HEK293 (cell line): Measurements from ENCODE around the gene GAPVD1.

Experiments used
- CTCF ChIA-PET: fragments of 350-600 bp; formaldehyde crosslinking; extraction: SDS; loops from one replicate; lab custom pipeline; 2021; ENCODE audit warnings: antibody characterized with exemption; lab: Yijun Ruan, JAX
- POLR2A ChIA-PET: fragments of 300-600 bp; formaldehyde crosslinking; extraction: SDS; loops from one replicate; lab custom pipeline; 2020; ENCODE audit warnings: antibody characterized with exemption, inconsistent platforms; lab: Yijun Ruan, JAX
- H3K27ac ChIP-seq: fragments of 200-500 bp; sonication (Bioruptor generic); 2 replicates; pipeline ENCODE4 v1.5.1; 2014; ENCODE audit warnings: low read depth, low read length, control low read depth, inconsistent platforms; ENCODE audit errors: extremely low read depth
- H3K36me3 ChIP-seq, 2 experiments: fragments of 200-500 bp in 1 of 2; sonication (Bioruptor generic) in 1 of 2; 1 replicate in 1 of 2; 2 replicates in 1 of 2; pipeline ENCODE4 v1.5.1; 2014 to 2017; ENCODE audit warnings: inconsistent platforms in 2 of 2, low read length in 2 of 2; ENCODE audit not compliant: control insufficient read depth in 2 of 2, insufficient read depth in 1 of 2
- H3K4me1 ChIP-seq: fragments of 200-500 bp; sonication (Bioruptor generic); 2 replicates; pipeline ENCODE4 v1.5.1; 2014; ENCODE audit warnings: mild to moderate bottlenecking, low read length, inconsistent platforms; ENCODE audit not compliant: control insufficient read depth, insufficient read depth
- H3K4me3 ChIP-seq: 2 replicates; pipeline ENCODE4 v1.5.1; 2011; ENCODE audit warnings: low read depth, mild to moderate bottlenecking, control low read depth, low read length, moderate library complexity
- H3K9me3 ChIP-seq: fragments of 200-500 bp; sonication (Bioruptor generic); 2 replicates; pipeline ENCODE4 v1.5.1; 2014; ENCODE audit warnings: low read depth, low read length, inconsistent platforms; ENCODE audit not compliant: control insufficient read depth, insufficient read depth
- KLF7 ChIP-seq: fragments of 450-650 bp; formaldehyde crosslinking; IDR thresholded peaks from 2 replicates; pipeline ENCODE4 v1.5.1; 2016; ENCODE audit warnings: missing biosample characterization, missing genetic modification characterization, borderline replicate concordance
- OSR2 ChIP-seq: fragments of 450-650 bp; formaldehyde crosslinking; IDR thresholded peaks from 2 replicates; pipeline ENCODE4 v1.5.1; 2016; ENCODE audit warnings: missing biosample characterization, missing genetic modification characterization
- SETDB1 ChIP-seq: IDR thresholded peaks from one replicate; pipeline ENCODE4 v1.6.1; 2017; ENCODE audit warnings: mild to moderate bottlenecking, low read length, moderate library complexity, mixed read lengths; ENCODE audit not compliant: insufficient read length
- SP7 ChIP-seq: fragments of 450-650 bp; formaldehyde crosslinking; IDR thresholded peaks from 2 replicates; pipeline ENCODE4 v1.5.1; 2016; ENCODE audit warnings: missing biosample characterization, missing genetic modification characterization
- ZBTB48 ChIP-seq: fragments of 450-650 bp; formaldehyde crosslinking; IDR thresholded peaks from 2 replicates; pipeline ENCODE4 v1.5.1; 2016; ENCODE audit warnings: missing biosample characterization, missing genetic modification characterization
- ZFHX2 ChIP-seq: fragments of 450-650 bp; formaldehyde crosslinking; conservative IDR thresholded peaks from 2 replicates; pipeline ENCODE4 v1.5.1; 2016; ENCODE audit warnings: missing biosample characterization, missing genetic modification characterization
- ZNF133 ChIP-seq: fragments of 450-650 bp; formaldehyde crosslinking; IDR thresholded peaks from 2 replicates; pipeline ENCODE4 v1.5.1; 2016; ENCODE audit warnings: missing biosample characterization, missing genetic modification characterization
- ZNF19 ChIP-seq: fragments of 450-650 bp; formaldehyde crosslinking; IDR thresholded peaks from 2 replicates; pipeline ENCODE4; 2016; ENCODE audit warnings: missing biosample characterization, missing genetic modification characterization, low read depth
- ZNF202 ChIP-seq: fragments of 450-650 bp; formaldehyde crosslinking; IDR thresholded peaks from 2 replicates; pipeline ENCODE4 v1.5.1; 2016; ENCODE audit warnings: missing biosample characterization, missing genetic modification characterization, borderline replicate concordance
- ZNF324 ChIP-seq: fragments of 450-650 bp; formaldehyde crosslinking; IDR thresholded peaks from 2 replicates; pipeline ENCODE4 v1.5.1; 2016; ENCODE audit warnings: missing biosample characterization, missing genetic modification characterization
- ZNF529 ChIP-seq: fragments of 450-650 bp; formaldehyde crosslinking; IDR thresholded peaks from 2 replicates; pipeline ENCODE4 v1.5.1; 2017; ENCODE audit warnings: missing genetic modification characterization, missing biosample characterization; ENCODE audit not compliant: insufficient replicate concordance
- ZNF561 ChIP-seq: fragments of 450-650 bp; IDR thresholded peaks from 2 replicates; pipeline ENCODE4 v1.5.1; 2018; ENCODE audit warnings: missing biosample characterization, missing genetic modification characterization, borderline replicate concordance
- ZNF670 ChIP-seq: fragments of 450-650 bp; formaldehyde crosslinking; IDR thresholded peaks from 2 replicates; pipeline ENCODE4 v1.5.1; 2016; ENCODE audit warnings: missing biosample characterization, missing genetic modification characterization, low read depth
- ZNF837 ChIP-seq: fragments of 450-650 bp; formaldehyde crosslinking; IDR thresholded peaks from 2 replicates; pipeline ENCODE4 v1.5.1; 2016; ENCODE audit warnings: missing biosample characterization, missing genetic modification characterization
- TF ChIP-seq, protein P1 (sequence below): fragments of 450-650 bp; formaldehyde crosslinking; IDR thresholded peaks from 2 replicates; pipeline ENCODE4 v1.5.1; 2016; ENCODE audit warnings: missing biosample characterization, missing genetic modification characterization
- TF ChIP-seq, protein P2 (sequence below): fragments of 450-650 bp; formaldehyde crosslinking; conservative IDR thresholded peaks from 2 replicates; pipeline ENCODE4 v1.5.1; 2016; ENCODE audit warnings: low read depth, missing biosample characterization, missing genetic modification characterization
- TF ChIP-seq, protein P3 (sequence below): fragments of 450-650 bp; formaldehyde crosslinking; IDR thresholded peaks from 2 replicates; pipeline ENCODE4 v1.5.1; 2016; ENCODE audit warnings: missing biosample characterization, missing genetic modification characterization
- TF ChIP-seq, protein P4 (sequence below): fragments of 450-650 bp; formaldehyde crosslinking; IDR thresholded peaks from 2 replicates; pipeline ENCODE4 v1.5.1; 2016; ENCODE audit warnings: missing biosample characterization, missing genetic modification characterization
- TF ChIP-seq, protein P5 (sequence below): fragments of 450-650 bp; formaldehyde crosslinking; IDR thresholded peaks from 2 replicates; pipeline ENCODE4 v1.5.1; 2016; ENCODE audit warnings: missing biosample characterization, missing genetic modification characterization, low read depth
- TF ChIP-seq, protein P6 (sequence below): sonication (generic); formaldehyde crosslinking; IDR thresholded peaks from 2 replicates; pipeline ENCODE4 v1.8.1; 2022; ENCODE audit warnings: mild to moderate bottlenecking, moderate library complexity, missing genetic modification reagents

The GAPVD1 gene

DNA sequence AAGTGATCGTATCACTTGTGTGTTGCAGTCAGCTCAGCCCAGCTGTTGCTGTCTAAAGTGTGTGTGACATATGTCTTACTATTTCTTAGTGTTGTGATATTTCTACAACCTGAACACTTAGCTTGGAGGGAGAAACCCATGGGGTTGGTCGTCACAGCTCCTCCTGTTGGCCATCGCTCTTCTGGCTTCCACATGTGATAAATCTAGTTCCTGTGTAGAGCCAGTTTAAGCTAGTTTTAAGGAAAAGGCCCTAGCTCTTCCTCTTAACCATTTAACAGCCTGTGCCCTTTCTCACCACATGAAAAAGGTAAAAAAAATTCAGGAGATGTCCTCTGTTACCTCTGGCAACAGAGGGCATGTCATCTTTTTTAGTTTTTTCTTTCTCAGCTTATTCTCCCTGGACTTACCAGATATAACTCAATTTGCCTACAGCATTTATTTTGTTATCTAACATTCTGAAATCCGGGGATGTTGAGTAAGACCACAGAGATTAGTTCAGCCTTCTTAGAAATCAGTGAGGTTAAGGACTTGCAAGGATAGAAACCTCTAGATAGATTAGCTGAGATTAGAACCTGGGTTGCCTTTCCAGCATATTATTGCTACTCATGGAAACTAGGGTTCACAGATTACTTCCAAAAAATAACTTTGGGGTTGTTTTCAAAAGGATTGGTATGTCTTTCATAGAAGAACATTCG is 100.4 kb downstream of the GAPVD1 start:
- TF ChIP-seq ZNF529 (tag by site-specific recombination) (no peak), ZFHX2 (tag by site-specific recombination) (no peak), ZNF837 (no peak), OSR2 (tag by site-specific recombination) (no peak), ZNF19 (tag by site-specific recombination) (no peak), ZNF670 (no peak), ZNF561 (tag by site-specific recombination) (no peak)
- TF ChIP-seq, protein P1, sequence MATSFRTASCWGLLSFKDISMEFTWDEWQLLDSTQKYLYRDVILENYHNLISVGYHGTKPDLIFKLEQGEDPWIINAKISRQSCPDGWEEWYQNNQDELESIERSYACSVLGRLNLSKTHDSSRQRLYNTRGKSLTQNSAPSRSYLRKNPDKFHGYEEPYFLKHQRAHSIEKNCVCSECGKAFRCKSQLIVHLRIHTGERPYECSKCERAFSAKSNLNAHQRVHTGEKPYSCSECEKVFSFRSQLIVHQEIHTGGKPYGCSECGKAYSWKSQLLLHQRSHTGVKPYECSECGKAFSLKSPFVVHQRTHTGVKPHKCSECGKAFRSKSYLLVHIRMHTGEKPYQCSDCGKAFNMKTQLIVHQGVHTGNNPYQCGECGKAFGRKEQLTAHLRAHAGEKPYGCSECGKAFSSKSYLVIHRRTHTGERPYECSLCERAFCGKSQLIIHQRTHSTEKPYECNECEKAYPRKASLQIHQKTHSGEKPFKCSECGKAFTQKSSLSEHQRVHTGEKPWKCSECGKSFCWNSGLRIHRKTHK (tag by site-specific recombination): no peak
- TF ChIP-seq, protein P2, sequence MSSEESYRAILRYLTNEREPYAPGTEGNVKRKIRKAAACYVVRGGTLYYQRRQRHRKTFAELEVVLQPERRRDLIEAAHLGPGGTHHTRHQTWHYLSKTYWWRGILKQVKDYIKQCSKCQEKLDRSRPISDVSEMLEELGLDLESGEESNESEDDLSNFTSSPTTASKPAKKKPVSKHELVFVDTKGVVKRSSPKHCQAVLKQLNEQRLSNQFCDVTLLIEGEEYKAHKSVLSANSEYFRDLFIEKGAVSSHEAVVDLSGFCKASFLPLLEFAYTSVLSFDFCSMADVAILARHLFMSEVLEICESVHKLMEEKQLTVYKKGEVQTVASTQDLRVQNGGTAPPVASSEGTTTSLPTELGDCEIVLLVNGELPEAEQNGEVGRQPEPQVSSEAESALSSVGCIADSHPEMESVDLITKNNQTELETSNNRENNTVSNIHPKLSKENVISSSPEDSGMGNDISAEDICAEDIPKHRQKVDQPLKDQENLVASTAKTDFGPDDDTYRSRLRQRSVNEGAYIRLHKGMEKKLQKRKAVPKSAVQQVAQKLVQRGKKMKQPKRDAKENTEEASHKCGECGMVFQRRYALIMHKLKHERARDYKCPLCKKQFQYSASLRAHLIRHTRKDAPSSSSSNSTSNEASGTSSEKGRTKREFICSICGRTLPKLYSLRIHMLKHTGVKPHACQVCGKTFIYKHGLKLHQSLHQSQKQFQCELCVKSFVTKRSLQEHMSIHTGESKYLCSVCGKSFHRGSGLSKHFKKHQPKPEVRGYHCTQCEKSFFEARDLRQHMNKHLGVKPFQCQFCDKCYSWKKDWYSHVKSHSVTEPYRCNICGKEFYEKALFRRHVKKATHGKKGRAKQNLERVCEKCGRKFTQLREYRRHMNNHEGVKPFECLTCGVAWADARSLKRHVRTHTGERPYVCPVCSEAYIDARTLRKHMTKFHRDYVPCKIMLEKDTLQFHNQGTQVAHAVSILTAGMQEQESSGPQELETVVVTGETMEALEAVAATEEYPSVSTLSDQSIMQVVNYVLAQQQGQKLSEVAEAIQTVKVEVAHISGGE (tag by site-specific recombination): no peak
- TF ChIP-seq, protein P3, sequence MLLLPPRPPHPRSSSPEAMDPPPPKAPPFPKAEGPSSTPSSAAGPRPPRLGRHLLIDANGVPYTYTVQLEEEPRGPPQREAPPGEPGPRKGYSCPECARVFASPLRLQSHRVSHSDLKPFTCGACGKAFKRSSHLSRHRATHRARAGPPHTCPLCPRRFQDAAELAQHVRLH (tag by site-specific recombination): no peak
- CTCF ChIA-PET: interaction anchor here (0.5 to 4.2 kb wide), 12 partner anchors 8 to 590 kb away, joined by 3 to 27 read pairs (median 4); no protein-coding TSS in a partner anchor
- H3K4me3 ChIP-seq: no peak overlapping the region
- POLR2A ChIA-PET: interaction anchor here (0.6 to 2.0 kb wide), 2 partner anchors 9 to 121 kb away, joined by 4 to 16 read pairs; partner anchors contain the start of gene HSPA5
- no peaks in the 10 kb centered on the region for H3K9me3 ChIP-seq
- no peaks in the 10 kb centered on the region for H3K4me1 ChIP-seq
- no peak overlapping the region for H3K27ac ChIP-seq
- peaks cover 17 to 84% of the 10 kb centered on the region in 2 experiments for H3K36me3 ChIP-seq

DNA sequence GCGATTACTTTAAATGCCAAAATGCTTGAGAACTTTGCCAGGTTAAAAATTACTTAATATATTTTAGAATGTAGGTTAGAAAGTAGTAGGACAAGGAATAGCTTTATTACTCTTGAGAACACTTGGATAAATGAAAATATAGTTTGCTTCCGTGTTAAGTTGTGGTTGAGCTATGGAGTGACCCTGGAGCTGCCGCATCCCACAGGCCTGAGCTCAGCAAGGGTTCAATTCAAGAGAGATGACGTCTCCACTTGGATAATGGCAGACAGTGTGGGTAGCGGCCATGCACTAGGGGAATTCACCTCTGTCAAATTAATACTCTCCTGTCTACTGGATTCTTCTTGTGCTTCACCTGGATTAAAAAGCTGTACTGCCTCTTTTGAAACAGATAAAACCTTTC is 105.0 kb downstream of the GAPVD1 start:
- H3K4me3 ChIP-seq: no peak overlapping the region
- no peak overlapping the region for H3K27ac ChIP-seq
- peaks cover 8 to 49% of the 10 kb centered on the region in 2 experiments; a peak in 2 of 3 replicates for H3K36me3 ChIP-seq
- no peaks in the 10 kb centered on the region for H3K9me3 ChIP-seq
- ChIA-PET POLR2A (no interaction called here), CTCF (interaction anchor here (0.5 to 0.8 kb wide), 2 partner anchors 112 to 115 kb away, joined by 3 to 4 read pairs; no protein-coding TSS in a partner anchor)
- no peaks in the 10 kb centered on the region for H3K4me1 ChIP-seq
- TF ChIP-seq ZBTB48: no peak
- no peak for TF ChIP-seq ZNF133
- TF ChIP-seq, protein P4, sequence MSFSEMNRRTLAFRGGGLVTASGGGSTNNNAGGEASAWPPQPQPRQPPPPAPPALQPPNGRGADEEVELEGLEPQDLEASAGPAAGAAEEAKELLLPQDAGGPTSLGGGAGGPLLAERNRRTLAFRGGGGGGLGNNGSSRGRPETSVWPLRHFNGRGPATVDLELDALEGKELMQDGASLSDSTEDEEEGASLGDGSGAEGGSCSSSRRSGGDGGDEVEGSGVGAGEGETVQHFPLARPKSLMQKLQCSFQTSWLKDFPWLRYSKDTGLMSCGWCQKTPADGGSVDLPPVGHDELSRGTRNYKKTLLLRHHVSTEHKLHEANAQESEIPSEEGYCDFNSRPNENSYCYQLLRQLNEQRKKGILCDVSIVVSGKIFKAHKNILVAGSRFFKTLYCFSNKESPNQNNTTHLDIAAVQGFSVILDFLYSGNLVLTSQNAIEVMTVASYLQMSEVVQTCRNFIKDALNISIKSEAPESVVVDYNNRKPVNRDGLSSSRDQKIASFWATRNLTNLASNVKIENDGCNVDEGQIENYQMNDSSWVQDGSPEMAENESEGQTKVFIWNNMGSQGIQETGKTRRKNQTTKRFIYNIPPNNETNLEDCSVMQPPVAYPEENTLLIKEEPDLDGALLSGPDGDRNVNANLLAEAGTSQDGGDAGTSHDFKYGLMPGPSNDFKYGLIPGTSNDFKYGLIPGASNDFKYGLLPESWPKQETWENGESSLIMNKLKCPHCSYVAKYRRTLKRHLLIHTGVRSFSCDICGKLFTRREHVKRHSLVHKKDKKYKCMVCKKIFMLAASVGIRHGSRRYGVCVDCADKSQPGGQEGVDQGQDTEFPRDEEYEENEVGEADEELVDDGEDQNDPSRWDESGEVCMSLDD (tag by site-specific recombination): no peak
- TF ChIP-seq SP7 (tag by site-specific recombination): no peak
- no peak for TF ChIP-seq KLF7 (tag by site-specific recombination)
- no peak for TF ChIP-seq ZNF529 (tag by site-specific recombination)
- no peak for TF ChIP-seq SETDB1
- no peak for TF ChIP-seq ZNF202
- no peak for TF ChIP-seq ZNF324 (tag by site-specific recombination)
- TF ChIP-seq, protein P5, sequence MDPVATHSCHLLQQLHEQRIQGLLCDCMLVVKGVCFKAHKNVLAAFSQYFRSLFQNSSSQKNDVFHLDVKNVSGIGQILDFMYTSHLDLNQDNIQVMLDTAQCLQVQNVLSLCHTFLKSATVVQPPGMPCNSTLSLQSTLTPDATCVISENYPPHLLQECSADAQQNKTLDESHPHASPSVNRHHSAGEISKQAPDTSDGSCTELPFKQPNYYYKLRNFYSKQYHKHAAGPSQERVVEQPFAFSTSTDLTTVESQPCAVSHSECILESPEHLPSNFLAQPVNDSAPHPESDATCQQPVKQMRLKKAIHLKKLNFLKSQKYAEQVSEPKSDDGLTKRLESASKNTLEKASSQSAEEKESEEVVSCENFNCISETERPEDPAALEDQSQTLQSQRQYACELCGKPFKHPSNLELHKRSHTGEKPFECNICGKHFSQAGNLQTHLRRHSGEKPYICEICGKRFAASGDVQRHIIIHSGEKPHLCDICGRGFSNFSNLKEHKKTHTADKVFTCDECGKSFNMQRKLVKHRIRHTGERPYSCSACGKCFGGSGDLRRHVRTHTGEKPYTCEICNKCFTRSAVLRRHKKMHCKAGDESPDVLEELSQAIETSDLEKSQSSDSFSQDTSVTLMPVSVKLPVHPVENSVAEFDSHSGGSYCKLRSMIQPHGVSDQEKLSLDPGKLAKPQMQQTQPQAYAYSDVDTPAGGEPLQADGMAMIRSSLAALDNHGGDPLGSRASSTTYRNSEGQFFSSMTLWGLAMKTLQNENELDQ (tag by site-specific recombination): no peak
- TF ChIP-seq, protein P6, sequence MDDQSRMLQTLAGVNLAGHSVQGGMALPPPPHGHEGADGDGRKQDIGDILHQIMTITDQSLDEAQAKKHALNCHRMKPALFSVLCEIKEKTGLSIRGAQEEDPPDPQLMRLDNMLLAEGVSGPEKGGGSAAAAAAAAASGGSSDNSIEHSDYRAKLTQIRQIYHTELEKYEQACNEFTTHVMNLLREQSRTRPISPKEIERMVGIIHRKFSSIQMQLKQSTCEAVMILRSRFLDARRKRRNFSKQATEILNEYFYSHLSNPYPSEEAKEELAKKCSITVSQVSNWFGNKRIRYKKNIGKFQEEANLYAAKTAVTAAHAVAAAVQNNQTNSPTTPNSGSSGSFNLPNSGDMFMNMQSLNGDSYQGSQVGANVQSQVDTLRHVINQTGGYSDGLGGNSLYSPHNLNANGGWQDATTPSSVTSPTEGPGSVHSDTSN (CRISPR knock-in tag): no peak
